Measurements from ENCODE around the gene SLC25A21.

GRCh38 chr14:36784541-36784940 is 387.9 kb downstream of the SLC25A21 start:
- TF ChIP-seq NANOG (IDR thresholded peaks at IDR 0.05; ENCODE audit: borderline replicate concordance): no peak
- no peak for TF ChIP-seq CTCF (conservative IDR thresholded peaks at IDR 0.05; ENCODE audit: low read depth in 2 of 2)
- no peak for TF ChIP-seq POLR2AphosphoS5 (IDR thresholded peaks at IDR 0.05; ENCODE audit: low read depth)
- no peak for TF ChIP-seq EZH2 (IDR thresholded peaks at IDR 0.05; ENCODE audit: low read depth, unreplicated experiment)
- TF ChIP-seq JUNB (IDR thresholded peaks at IDR 0.05; ENCODE audit: unreplicated experiment): no peak
- no peak for TF ChIP-seq REST (IDR thresholded peaks at IDR 0.05; ENCODE audit: unreplicated experiment)

All from GM23338 (cell line).